GM23338 (cell line): ENCODE data around the gene RXFP3. TPM values are rescaled to one million over a fixed set of nuclear protein-coding genes. Genes with fewer than 3 reads are reported as not detected.

ENCODE experiments used
- ATAC-seq: fragments of 200-7000 bp; cut with Tn5 transposase; 3 replicates; pipeline ENCODE4 v1.9.1; 2020
- DNase-seq: peaks from one replicate; pipeline ENCODE4 v3.0.0-alpha.2; 2015; ENCODE audit warnings: low spot score
- H2AFZ ChIP-seq: fragments of 200-600 bp; sonication (generic); 2 replicates; pipeline ENCODE4 v1.8.0; 2016; ENCODE audit warnings: antibody characterized with exemption, mild to moderate bottlenecking, moderate library complexity
- H3F3A ChIP-seq: fragments of 200-600 bp; sonication (generic); replicated peaks from 2 replicates; pipeline ENCODE4 v1.8.0; 2017; ENCODE audit warnings: antibody characterized with exemption, mixed run types, low read depth
- H3K27ac ChIP-seq: fragments of 200-600 bp; sonication (generic); 2 replicates; pipeline ENCODE4 v1.6.1; 2016; ENCODE audit warnings: low read depth
- H3K27me3 ChIP-seq: fragments of 200-600 bp; sonication (generic); 2 replicates; pipeline ENCODE4 v1.8.0; 2016; ENCODE audit warnings: mild to moderate bottlenecking, mixed run types, moderate library complexity; ENCODE audit not compliant: insufficient read depth
- H3K36me3 ChIP-seq: fragments of 200-600 bp; sonication (generic); 2 replicates; pipeline ENCODE4 v1.8.0; 2016; ENCODE audit warnings: mild to moderate bottlenecking; ENCODE audit not compliant: insufficient read depth
- H3K4me1 ChIP-seq: fragments of 200-600 bp; sonication (generic); 2 replicates; pipeline ENCODE4 v1.8.0; 2016; ENCODE audit warnings: mild to moderate bottlenecking, moderate library complexity; ENCODE audit not compliant: insufficient read depth
- H3K4me2 ChIP-seq: fragments of 200-600 bp; sonication (generic); 2 replicates; pipeline ENCODE4 v1.7.1; 2017; ENCODE audit warnings: mixed run types
- H3K4me3 ChIP-seq: fragments of 200-600 bp; sonication (generic); 2 replicates; pipeline ENCODE4 v1.6.1; 2016; ENCODE audit warnings: mixed run types
- H3K79me2 ChIP-seq: fragments of 200-600 bp; sonication (generic); replicated peaks from 2 replicates; pipeline ENCODE4 v1.8.0; 2017; ENCODE audit warnings: mild to moderate bottlenecking; ENCODE audit not compliant: insufficient read depth
- H3K9me2 ChIP-seq: fragments of 200-600 bp; sonication (generic); 2 replicates; pipeline ENCODE4 v1.8.0; 2017; ENCODE audit not compliant: insufficient read depth
- H4K20me1 ChIP-seq: fragments of 200-600 bp; sonication (generic); replicated peaks from 2 replicates; pipeline ENCODE4 v1.8.0; 2017; ENCODE audit warnings: mild to moderate bottlenecking; ENCODE audit not compliant: insufficient read depth
- H3K27ac Mint-ChIP-seq: 2 replicates; pipeline ENCODE4 v1.8.0; 2020; ENCODE audit warnings: inconsistent platforms, mild to moderate bottlenecking, moderate library complexity, mixed read lengths
- H3K27me3 Mint-ChIP-seq: 3 replicates; pipeline ENCODE4 v1.8.0; 2022; ENCODE audit warnings: low read depth, mild to moderate bottlenecking, moderate library complexity, mixed read lengths, inconsistent platforms; ENCODE audit not compliant: insufficient read depth, poor library complexity
- H3K36me3 Mint-ChIP-seq: 3 replicates; pipeline ENCODE4 v1.8.0; 2021; ENCODE audit warnings: low read depth, mild to moderate bottlenecking, inconsistent platforms, moderate library complexity, mixed read lengths
- H3K4me1 Mint-ChIP-seq: 3 replicates; pipeline ENCODE4 v1.8.0; 2020; ENCODE audit warnings: mild to moderate bottlenecking, inconsistent platforms, mixed read lengths
- H3K4me3 Mint-ChIP-seq: 3 replicates; pipeline ENCODE4 v1.8.0; 2021; ENCODE audit warnings: moderate library complexity, mild to moderate bottlenecking, inconsistent platforms, mixed read lengths
- H3K9me3 Mint-ChIP-seq: 3 replicates; pipeline ENCODE4 v1.8.0; 2020; ENCODE audit warnings: moderate library complexity, mild to moderate bottlenecking, inconsistent platforms, mixed read lengths
- CTCF ChIP-seq, 2 experiments: fragments of 200-600 bp in 1 of 2; sonication (generic) in 1 of 2; conservative IDR thresholded peaks; 2 replicates each; pipeline versions ENCODE4 v1.5.1 to v1.6.1; 2016 to 2017; ENCODE audit warnings: antibody characterized with exemption in 2 of 2, low read depth in 2 of 2, mild to moderate bottlenecking in 2 of 2, moderate library complexity in 1 of 2
- ETS1 ChIP-seq: IDR thresholded peaks from 2 replicates; pipeline ENCODE4 v1.6.1; 2016; ENCODE audit warnings: antibody characterized with exemption
- REST ChIP-seq: IDR thresholded peaks from one replicate; pipeline ENCODE4 v1.6.1; 2018; ENCODE audit warnings: antibody characterized with exemption; ENCODE audit not compliant: unreplicated experiment
- ZNF331 ChIP-seq: fragments of 250-450 bp; sonication (Bioruptor Pico); IDR thresholded peaks from 2 replicates; pipeline ENCODE4 v1.5.0; 2020; ENCODE audit warnings: low read depth, mild to moderate bottlenecking, moderate library complexity
- ZNF462 ChIP-seq: fragments of 250-450 bp; sonication (Bioruptor Pico); IDR thresholded peaks from 2 replicates; pipeline ENCODE4 v1.5.0; 2020; ENCODE audit warnings: mild to moderate bottlenecking, moderate library complexity
- polyA plus RNA-seq: library from polyadenylated mRNA; unstranded; fragments of >200 nt; fragmentation: Nextera tagmentation; extraction: Ambion mirVana; gene quantifications from 2 replicates; pipeline ENCODE4 v1.2.1, GENCODE V29; 2016
- total RNA-seq: library from RNA; depleted of rRNA; stranded (reverse); fragments of >200 nt; shearing (Covaris generic); gene quantifications from 2 replicates; pipeline ENCODE4 v1.2.3, GENCODE V29; 2014

The RXFP3 gene
- total and polyA plus RNA-seq, 2 experiments from 2014 or later = not detected

- Histone ChIP-seq H3K27ac (0 out of 2 replicates have a peak within 1 kb of the TSS, but pooled peaks have one; percentile 39), H4K20me1 (no peaks in the 10 kb centered on the region), H3K4me1 (peaks cover 13% of the 10 kb centered on the region), H3K4me3 (no peak within 1 kb of the TSS), H3K36me3 (no peaks in the 10 kb centered on the region; the same call in 1 of the 2 replicates), H3F3A (peaks cover 12% of the 10 kb centered on the region), H3K4me2 (no peak within 1 kb of the TSS), H2AFZ (no peak within 1 kb of the TSS), H3K9me2 (peaks cover 18% of the 10 kb centered on the region), H3K27me3 (no peaks in the 10 kb centered on the region), H3K79me2 (no peaks in the 10 kb centered on the region)
- DNase-seq = no peak
- ATAC-seq = no peak
- Mint-ChIP-seq H3K4me1 (no peaks in the 10 kb centered on the region; the same call in 2 of the 3 replicates), H3K36me3 (peaks cover 24% of the 10 kb centered on the region), H3K9me3 (no peaks in the 10 kb centered on the region; the same call in 2 of the 3 replicates), H3K4me3 (no peak within 1 kb of the TSS), H3K27ac (no peak within 1 kb of the TSS), H3K27me3 (no peaks in the 10 kb centered on the region)
- no peak for TF ChIP-seq ZNF331 (CRISPR knock-in tag)
- no peak for TF ChIP-seq ETS1
- no peak for TF ChIP-seq ZNF462 (CRISPR knock-in tag)
- no peak for TF ChIP-seq REST
- no peak for TF ChIP-seq CTCF (conservative IDR thresholded peaks at IDR 0.05; ENCODE audit: low read depth in 2 of 2)
Observed at GRCh38 chr5:33984671-33985124, 48.5 kb downstream of the RXFP3 start, which contains the start of gene SLC45A2. Gene SLC45A2, minus strand, starts transcription at chr5:33984693. Its CDS starts 110 bp downstream, at chr5:33984583.
